Measurements from ENCODE around the gene TRAF3. TPM values are rescaled to one million over a fixed set of nuclear protein-coding genes. Genes with fewer than 3 reads are reported as not detected.

Gene TRAF3
- polyA plus RNA-seq, 1 of the 3 experiments (the other 2 are of a cell fraction), result 17.9 TPM

DNA sequence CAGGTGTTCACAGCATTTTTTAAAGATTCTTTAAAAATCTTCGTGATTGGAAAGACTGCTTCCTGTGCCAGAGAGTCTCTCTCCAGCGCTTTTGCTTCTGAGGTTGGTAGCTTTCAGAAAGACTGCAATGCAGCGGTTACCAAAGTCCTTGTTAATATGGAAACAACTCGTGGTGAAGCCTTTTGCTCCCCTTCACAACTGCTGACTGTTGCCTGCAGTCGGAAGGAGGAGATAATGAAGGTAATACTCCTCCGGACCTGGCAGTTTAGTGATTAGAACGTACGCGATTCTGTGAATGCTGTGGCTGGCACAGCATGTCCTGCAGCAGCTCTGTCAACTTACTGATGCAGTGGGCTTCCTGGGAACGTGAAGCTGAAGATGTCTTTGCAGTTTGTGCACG lies 50.9 kb downstream of the TRAF3 start:
- peaks cover 96% of the 10 kb centered on the region for H3K79me2 ChIP-seq (ENCODE audit: insufficient read depth)

GRCh38 chr14:102829016-102829548 lies 51.8 kb downstream of the TRAF3 start:
- peaks cover 92% of the 10 kb centered on the region for H3K79me2 ChIP-seq (ENCODE audit: insufficient read depth)
- TF ChIP-seq SIN3A (IDR thresholded peaks at IDR 0.05; ENCODE audit: borderline replicate concordance, low read depth, low read length) (no peak), NRF1 (IDR thresholded peaks at IDR 0.05; ENCODE audit: low read depth, low read length) (no peak), GATA2 (CRISPR knock-in tag; IDR thresholded peaks at IDR 0.05) (no peak), ZBTB33 (IDR thresholded peaks at IDR 0.05; ENCODE audit: borderline replicate concordance, low read depth) (no peak), ELF1 (IDR thresholded peaks at IDR 0.05) (no peak), MXI1 (IDR thresholded peaks at IDR 0.05; ENCODE audit: low read depth, low read length) (no peak), USF2 (IDR thresholded peaks at IDR 0.05; ENCODE audit: borderline replicate concordance, low read depth, low read length) (no peak), NFIC (IDR thresholded peaks at IDR 0.05; ENCODE audit: borderline replicate concordance) (no peak), RCOR1 (IDR thresholded peaks at IDR 0.05; ENCODE audit: low read length) (no peak), YY1 (IDR thresholded peaks at IDR 0.05; ENCODE audit: low read depth) (no peak)
- TF ChIP-seq, protein P1, sequence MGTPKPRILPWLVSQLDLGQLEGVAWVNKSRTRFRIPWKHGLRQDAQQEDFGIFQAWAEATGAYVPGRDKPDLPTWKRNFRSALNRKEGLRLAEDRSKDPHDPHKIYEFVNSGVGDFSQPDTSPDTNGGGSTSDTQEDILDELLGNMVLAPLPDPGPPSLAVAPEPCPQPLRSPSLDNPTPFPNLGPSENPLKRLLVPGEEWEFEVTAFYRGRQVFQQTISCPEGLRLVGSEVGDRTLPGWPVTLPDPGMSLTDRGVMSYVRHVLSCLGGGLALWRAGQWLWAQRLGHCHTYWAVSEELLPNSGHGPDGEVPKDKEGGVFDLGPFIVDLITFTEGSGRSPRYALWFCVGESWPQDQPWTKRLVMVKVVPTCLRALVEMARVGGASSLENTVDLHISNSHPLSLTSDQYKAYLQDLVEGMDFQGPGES (IDR thresholded peaks at IDR 0.05; ENCODE audit: low read depth, low read length), result no peak

More for the DNA sequence above, 50.9 kb downstream of the TRAF3 start:
- WGBS (ENCODE audit: low lambda C conversion rate), result 89% methylated on average over 11 of the region's 11 CpGs
- H3K4me1 ChIP-seq (ENCODE audit: control insufficient read depth in 1 of 2, insufficient read depth in 2 of 2, low read depth in 1 of 2, low read length in 1 of 2), result peaks cover 9 to 26% of the 10 kb centered on the region in 2 experiments; a peak in 3 of 4 replicates
- POLR2A ChIA-PET, result no interaction called here
- H3K4me3 ChIP-seq (ENCODE audit: low read depth in 2 of 2, low read length in 1 of 2), result no peak overlapping the region
- no peak for DNase-seq
- no peaks in the 10 kb centered on the region for H3K9me2 ChIP-seq
- H3K36me3 ChIP-seq (replicated peaks in 1 of 2; ENCODE audit: control insufficient read depth in 1 of 2, insufficient read depth in 2 of 2, low read length in 1 of 2), result peaks cover 2 to 3% of the 10 kb centered on the region in 2 experiments
- H3K9ac ChIP-seq, result no peak overlapping the region
- CTCF ChIA-PET, result no interaction called here
- no peak overlapping the region for H3K4me2 ChIP-seq
- no peaks in the 10 kb centered on the region for H3K9me3 ChIP-seq
- no peak overlapping the region for H2AFZ ChIP-seq (ENCODE audit: low read depth)
- TF ChIP-seq, protein P1 (IDR thresholded peaks at IDR 0.05; ENCODE audit: low read depth, low read length), result no peak
- TF ChIP-seq CHD2 (IDR thresholded peaks at IDR 0.05; ENCODE audit: low read length, partially characterized antibody), result no peak
- no peak for TF ChIP-seq RXRA (IDR thresholded peaks at IDR 0.05; ENCODE audit: borderline replicate concordance, low read depth)
- no peak for TF ChIP-seq RCOR1 (IDR thresholded peaks at IDR 0.05; ENCODE audit: low read length)
- TF ChIP-seq ELF1 (IDR thresholded peaks at IDR 0.05), result no peak
- TF ChIP-seq, protein P2, sequence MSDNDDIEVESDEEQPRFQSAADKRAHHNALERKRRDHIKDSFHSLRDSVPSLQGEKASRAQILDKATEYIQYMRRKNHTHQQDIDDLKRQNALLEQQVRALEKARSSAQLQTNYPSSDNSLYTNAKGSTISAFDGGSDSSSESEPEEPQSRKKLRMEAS (IDR thresholded peaks at IDR 0.05; ENCODE audit: low read depth), result no peak
- TF ChIP-seq RFX5 (IDR thresholded peaks at IDR 0.05; ENCODE audit: low read length), result no peak
- no peak for TF ChIP-seq EP300 (IDR thresholded peaks at IDR 0.05; ENCODE audit: borderline replicate concordance in 1 of 2, low read depth in 1 of 2, low read length in 1 of 2)
- TF ChIP-seq, protein P3, sequence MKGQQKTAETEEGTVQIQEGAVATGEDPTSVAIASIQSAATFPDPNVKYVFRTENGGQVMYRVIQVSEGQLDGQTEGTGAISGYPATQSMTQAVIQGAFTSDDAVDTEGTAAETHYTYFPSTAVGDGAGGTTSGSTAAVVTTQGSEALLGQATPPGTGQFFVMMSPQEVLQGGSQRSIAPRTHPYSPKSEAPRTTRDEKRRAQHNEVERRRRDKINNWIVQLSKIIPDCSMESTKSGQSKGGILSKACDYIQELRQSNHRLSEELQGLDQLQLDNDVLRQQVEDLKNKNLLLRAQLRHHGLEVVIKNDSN (IDR thresholded peaks at IDR 0.05; ENCODE audit: borderline replicate concordance, low read depth), result no peak
- H3K27me3 ChIP-seq (ENCODE audit: insufficient read depth), result no peaks in the 10 kb centered on the region
- peaks cover 6% of the 10 kb centered on the region for H3F3A ChIP-seq (replicated peaks; ENCODE audit: insufficient read depth)
- H4K20me1 ChIP-seq (ENCODE audit: insufficient read depth), result peaks cover 62% of the 10 kb centered on the region
- no peak overlapping the region for H3K27ac ChIP-seq (ENCODE audit: low read depth in 2 of 2, low read length in 1 of 2)

More at GRCh38 chr14:102829016-102829548, 51.8 kb downstream of the TRAF3 start:
- Histone ChIP-seq H3K4me1 (ENCODE audit: control insufficient read depth in 1 of 2, insufficient read depth in 2 of 2, low read depth in 1 of 2, low read length in 1 of 2) (peaks cover 9 to 26% of the 10 kb centered on the region in 2 experiments; a peak in 3 of 4 replicates), H3K9ac (no peak overlapping the region), H3K27me3 (ENCODE audit: insufficient read depth) (no peaks in the 10 kb centered on the region), H2AFZ (ENCODE audit: low read depth) (no peak overlapping the region), H3K4me2 (no peak overlapping the region), H3K36me3 (replicated peaks in 1 of 2; ENCODE audit: control insufficient read depth in 1 of 2, insufficient read depth in 2 of 2, low read length in 1 of 2) (peaks cover 2 to 3% of the 10 kb centered on the region in 2 experiments), H4K20me1 (ENCODE audit: insufficient read depth) (peaks cover 54% of the 10 kb centered on the region), H3F3A (replicated peaks; ENCODE audit: insufficient read depth) (peaks cover 6% of the 10 kb centered on the region), H3K4me3 (ENCODE audit: low read depth in 2 of 2, low read length in 1 of 2) (no peak overlapping the region), H3K9me3 (no peaks in the 10 kb centered on the region), H3K9me2 (no peaks in the 10 kb centered on the region), H3K27ac (ENCODE audit: low read depth in 2 of 2, low read length in 1 of 2) (no peak overlapping the region)
- 71% methylated on average over 5 of the region's 5 CpGs for WGBS (ENCODE audit: low lambda C conversion rate)
- POLR2A ChIA-PET, result interaction anchor here (0.6 kb wide), 1 partner anchor 518 kb away, joined by 3 read pairs; no protein-coding TSS in a partner anchor
- DNase-seq, result no peak
- CTCF ChIA-PET, result no interaction called here

Measured in SK-N-SH (cell line).